HCT116 (cell line): ENCODE results near the gene CCDC116. TPM values are rescaled to one million over a fixed set of nuclear protein-coding genes. Genes with fewer than 3 reads are reported as not detected.

Experiments used
- ATAC-seq: fragments of 200-7000 bp; cut with Tn5 transposase; 2 replicates; pipeline ENCODE4 v1.9.1; 2020; ENCODE audit warnings: mild to moderate bottlenecking, moderate library complexity
- BruUV-seq: library from RNA; stranded (reverse); fragments of 400-500 nt; replicated peaks from 2 replicates; lab custom pipeline; 2021; lab: Mats Ljungman, UMichigan
- CTCF ChIA-PET: fragments of 300-600 bp; sonication (Branson Sonifier 250); formaldehyde crosslinking; loops from one replicate; lab custom pipeline; 2021; ENCODE audit warnings: antibody characterized with exemption; lab: Charles Lee
- POLR2A ChIA-PET: fragments of 300-600, 350-600 bp; sonication (Branson Sonifier 250); formaldehyde crosslinking; loops from one replicate; lab custom pipeline; 2021; ENCODE audit warnings: antibody characterized with exemption; lab: Charles Lee
- RAD21 ChIA-PET, 2 experiments: fragments of 300-600 bp; sonication (Branson Sonifier 250); formaldehyde crosslinking; loops; one replicate each; lab custom pipeline; 2023; ENCODE audit warnings: low total read pairs in 2 of 2; ENCODE audit not compliant: uncharacterized antibody in 2 of 2, unreplicated experiment in 2 of 2, low non-redundant PET in 1 of 2; lab: Charles Lee
- DNase-seq: peaks from one replicate; pipeline ENCODE4 v3.0.0-alpha.2; 2010; ENCODE audit warnings: low read depth, low spot score
- H2AFZ ChIP-seq: fragments of 200-600 bp; shearing (Covaris generic), sonication (generic); 2 replicates; pipeline ENCODE4 v1.6.1; 2017; ENCODE audit warnings: low read depth, mixed run types, mixed read lengths, antibody characterized with exemption, low read length; ENCODE audit not compliant: poor library complexity, severe bottlenecking
- H3K27ac ChIP-seq: 2 replicates; pipeline ENCODE4 v1.5.1; 2012; ENCODE audit warnings: low read depth, low read length
- H3K27me3 ChIP-seq: fragments of 200-600 bp; sonication (generic); 2 replicates; pipeline ENCODE4 v1.6.1; 2016; ENCODE audit warnings: mixed run types, low read length, mixed read lengths; ENCODE audit not compliant: insufficient read depth
- H3K36me3 ChIP-seq, 2 experiments: fragments of 200-500 bp in 1 of 2; fragments of 200-600 bp in 1 of 2; sonication (Bioruptor generic) in 1 of 2; sonication (generic) in 1 of 2; 2 replicates each; pipeline versions ENCODE4 v1.5.1 to v1.6.1; 2014 to 2016; ENCODE audit warnings: low read length in 2 of 2, inconsistent platforms in 1 of 2, mixed read lengths in 1 of 2, mixed run types in 1 of 2; ENCODE audit not compliant: insufficient read depth in 2 of 2, control insufficient read depth in 1 of 2
- H3K4me1 ChIP-seq, 2 experiments: fragments of 200-600 bp in 1 of 2; sonication (generic) in 1 of 2; 2 replicates each; pipeline versions ENCODE4 v1.5.1 to v1.6.1; 2012 to 2017; ENCODE audit warnings: low read length in 2 of 2, inconsistent platforms in 1 of 2, mild to moderate bottlenecking in 1 of 2, mixed read lengths in 1 of 2, mixed run types in 1 of 2, moderate library complexity in 1 of 2; ENCODE audit not compliant: insufficient read depth in 2 of 2, control insufficient read depth in 1 of 2
- H3K4me2 ChIP-seq: fragments of 200-600 bp; sonication (generic); 2 replicates; pipeline ENCODE4 v1.6.1; 2017; ENCODE audit warnings: mixed run types, low read length, mixed read lengths
- H3K4me3 ChIP-seq, 2 experiments: fragments of 200-600 bp in 1 of 2; sonication (generic) in 1 of 2; replicated peaks in 1 of 2; 2 replicates each; pipeline ENCODE4 v1.5.1; 2011 to 2016; ENCODE audit warnings: low read length in 2 of 2, control low read depth in 1 of 2, low read depth in 1 of 2, mild to moderate bottlenecking in 1 of 2, mixed read lengths in 1 of 2, mixed run types in 1 of 2
- H3K79me2 ChIP-seq: fragments of 200-600 bp; sonication (generic); 2 replicates; pipeline ENCODE4 v1.6.1; 2017; ENCODE audit warnings: mild to moderate bottlenecking, mixed run types, low read length, moderate library complexity, mixed read lengths; ENCODE audit not compliant: insufficient read depth
- H3K9ac ChIP-seq: fragments of 200-600 bp; sonication (generic); 2 replicates; pipeline ENCODE4 v1.6.1; 2016; ENCODE audit warnings: low read length, mixed read lengths
- H3K9me2 ChIP-seq: fragments of 200-600 bp; sonication (generic), shearing (Covaris generic); 2 replicates; pipeline ENCODE4 v1.6.1; 2017; ENCODE audit warnings: mixed run types, mild to moderate bottlenecking, moderate library complexity; ENCODE audit not compliant: insufficient read depth
- H3K9me3 ChIP-seq, 2 experiments: fragments of 200-500 bp in 1 of 2; fragments of 200-600 bp in 1 of 2; sonication (Bioruptor generic) in 1 of 2; sonication (generic) in 1 of 2; 2 replicates each; pipeline ENCODE4 v1.6.1; 2014 to 2017; ENCODE audit warnings: low read length in 2 of 2, mixed read lengths in 2 of 2, inconsistent platforms in 1 of 2, low read depth in 1 of 2, mild to moderate bottlenecking in 1 of 2, mixed run types in 1 of 2, moderate library complexity in 1 of 2; ENCODE audit not compliant: control insufficient read depth in 1 of 2, insufficient read depth in 1 of 2
- H4K20me1 ChIP-seq: fragments of 200-600 bp; sonication (generic), shearing (Covaris generic); 2 replicates; pipeline ENCODE4 v1.6.1; 2017; ENCODE audit warnings: mixed run types, mild to moderate bottlenecking, moderate library complexity; ENCODE audit not compliant: insufficient read depth
- RAD21 ChIP-seq: IDR thresholded peaks from 2 replicates; pipeline ENCODE4 v1.6.1; 2012; ENCODE audit warnings: low read depth, mild to moderate bottlenecking
- ZNF274 ChIP-seq: fragments of 200-500 bp; sonication (Bioruptor generic); IDR thresholded peaks from 2 replicates; pipeline ENCODE4 v1.6.1; 2014; ENCODE audit warnings: mild to moderate bottlenecking, low read depth, low read length, inconsistent platforms
- intact Hi-C: fragments of 100-400 bp; cut with micrococcal nuclease; formaldehyde crosslinking; loops from 2 replicates; pipeline ENCODE4 v1.10.0; 2022
- total RNA-seq: library from RNA; stranded (reverse); gene quantifications from one replicate; pipeline ENCODE4 v1.2.1, GENCODE V29; 2021; ENCODE audit not compliant: unreplicated experiment
- TF ChIP-seq, protein P1 (sequence below), 3 experiments: fragments of 200-600 bp in 1 of 3; sonication (generic) in 1 of 3; IDR thresholded peaks in 2 of 3; conservative IDR thresholded peaks in 1 of 3; 2 replicates each; pipeline ENCODE4 v1.5.1; 2012 to 2017; ENCODE audit warnings: low read depth in 2 of 3, low read length in 2 of 3, antibody characterized with exemption in 1 of 3, borderline replicate concordance in 1 of 3, control low read depth in 1 of 3, mild to moderate bottlenecking in 1 of 3, mixed read lengths in 1 of 3, mixed run types in 1 of 3, moderate library complexity in 1 of 3; ENCODE audit not compliant: insufficient read depth in 1 of 3
- TF ChIP-seq, protein P2 (sequence below): IDR thresholded peaks from 2 replicates; pipeline ENCODE4 v1.6.1; 2012

Gene CCDC116
- total RNA-seq, 1 experiment from 2014 or later: 0.66 TPM

DNA sequence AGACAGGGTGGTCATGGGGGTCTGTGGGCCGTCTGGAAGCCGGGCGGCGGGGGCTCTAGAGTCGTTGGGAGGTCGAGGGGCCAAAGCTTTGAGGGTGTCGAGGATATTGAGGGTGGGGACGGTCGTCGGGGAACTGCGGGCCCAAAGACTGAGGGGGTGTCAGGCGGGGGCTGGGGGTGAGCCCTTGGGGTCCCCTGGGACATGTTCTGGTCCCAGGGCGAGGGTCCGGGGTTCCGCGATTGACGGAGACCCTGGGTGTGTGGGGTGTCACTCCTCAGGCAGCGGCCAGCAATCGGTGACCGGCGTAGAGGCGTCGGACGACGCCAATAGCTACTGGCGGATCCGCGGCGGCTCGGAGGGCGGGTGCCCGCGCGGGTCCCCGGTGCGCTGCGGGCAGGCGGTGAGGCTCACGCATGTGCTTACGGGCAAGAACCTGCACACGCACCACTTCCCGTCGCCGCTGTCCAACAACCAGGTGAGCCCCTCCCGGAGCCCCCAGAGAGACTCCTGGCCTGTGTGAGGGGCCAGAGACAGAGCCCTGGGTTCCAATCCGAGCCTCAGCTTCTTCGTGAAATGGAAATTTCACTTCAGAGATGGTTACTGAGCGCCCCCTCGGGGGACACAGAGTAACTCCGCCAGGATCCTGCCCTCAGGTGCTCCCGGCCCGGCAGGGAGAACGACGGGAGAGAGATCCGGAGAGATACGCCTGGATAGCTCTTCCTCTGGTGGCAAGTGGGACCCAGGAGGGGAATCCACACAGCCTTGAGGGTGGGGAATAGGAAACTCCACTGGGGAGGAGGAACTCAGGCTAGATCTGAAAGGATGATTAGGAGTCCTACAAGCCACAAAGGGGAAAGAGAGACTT is 10.3 kb downstream of the CCDC116 start:
- Histone ChIP-seq H3K9me3 (no peaks in the 10 kb centered on the region), H4K20me1 (peaks cover 5% of the 10 kb centered on the region; the same call in 1 of the 2 replicates), H2AFZ (no peak overlapping the region), H3K36me3 (peaks cover 3 to 10% of the 10 kb centered on the region in 2 experiments; a peak in 2 of 4 replicates), H3K27ac (peak overlapping the region; percentile 81), H3K4me1 (peaks cover 12 to 35% of the 10 kb centered on the region in 2 experiments), H3K4me3 (peak overlapping the region; percentile 88 to 93), H3K27me3 (no peaks in the 10 kb centered on the region), H3K4me2 (peak overlapping the region; percentile 94), H3K9ac (peak overlapping the region; percentile 97), H3K9me2 (no peaks in the 10 kb centered on the region), H3K79me2 (peaks cover 21% of the 10 kb centered on the region; the same call in 1 of the 2 replicates)
- intact Hi-C loops: no loop called here
- DNase-seq: no peak
- TSS peak; percentile 57 for BruUV-seq
- peak; percentile 29 for ATAC-seq
- CTCF ChIA-PET: interaction anchor here (0.8 to 3.7 kb wide), 15 partner anchors 9 to 660 kb away, joined by 3 to 103 read pairs (median 4); partner anchors contain the start of genes CCDC116, LZTR1, PPIL2 and YDJC
- RAD21 ChIA-PET: interaction anchor here in 1 of 2 experiments (0.6 kb wide), 1 partner anchor 39 kb away, joined by 3 read pairs; no protein-coding TSS in a partner anchor
- TF ChIP-seq, protein P1, sequence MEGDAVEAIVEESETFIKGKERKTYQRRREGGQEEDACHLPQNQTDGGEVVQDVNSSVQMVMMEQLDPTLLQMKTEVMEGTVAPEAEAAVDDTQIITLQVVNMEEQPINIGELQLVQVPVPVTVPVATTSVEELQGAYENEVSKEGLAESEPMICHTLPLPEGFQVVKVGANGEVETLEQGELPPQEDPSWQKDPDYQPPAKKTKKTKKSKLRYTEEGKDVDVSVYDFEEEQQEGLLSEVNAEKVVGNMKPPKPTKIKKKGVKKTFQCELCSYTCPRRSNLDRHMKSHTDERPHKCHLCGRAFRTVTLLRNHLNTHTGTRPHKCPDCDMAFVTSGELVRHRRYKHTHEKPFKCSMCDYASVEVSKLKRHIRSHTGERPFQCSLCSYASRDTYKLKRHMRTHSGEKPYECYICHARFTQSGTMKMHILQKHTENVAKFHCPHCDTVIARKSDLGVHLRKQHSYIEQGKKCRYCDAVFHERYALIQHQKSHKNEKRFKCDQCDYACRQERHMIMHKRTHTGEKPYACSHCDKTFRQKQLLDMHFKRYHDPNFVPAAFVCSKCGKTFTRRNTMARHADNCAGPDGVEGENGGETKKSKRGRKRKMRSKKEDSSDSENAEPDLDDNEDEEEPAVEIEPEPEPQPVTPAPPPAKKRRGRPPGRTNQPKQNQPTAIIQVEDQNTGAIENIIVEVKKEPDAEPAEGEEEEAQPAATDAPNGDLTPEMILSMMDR (IDR thresholded peaks at IDR 0.05 in 2 of 3, conservative IDR thresholded peaks at IDR 0.05 in 1 of 3; ENCODE audit: borderline replicate concordance in 1 of 3, insufficient read depth in 1 of 3, low read depth in 2 of 3, low read length in 2 of 3): peak; percentile 70 to 75 (median 75); a peak in 5 of 6 replicates
- TF ChIP-seq, protein P2, sequence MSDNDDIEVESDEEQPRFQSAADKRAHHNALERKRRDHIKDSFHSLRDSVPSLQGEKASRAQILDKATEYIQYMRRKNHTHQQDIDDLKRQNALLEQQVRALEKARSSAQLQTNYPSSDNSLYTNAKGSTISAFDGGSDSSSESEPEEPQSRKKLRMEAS: no peak
- TF ChIP-seq ZNF274: no peak
- peak; percentile 72 for TF ChIP-seq RAD21
- TF ChIP-seq, all 23 proteins: peak for 2
- POLR2A ChIA-PET: interaction anchor here (0.7 to 3.3 kb wide), 10 partner anchors 8 to 70 kb away, joined by 3 to 43 read pairs (median 4); partner anchors contain the start of genes CCDC116, PPIL2 and YDJC
